Mucosa of descending colon (tissue), 3 donors: ENCODE data around the gene PIGL. TPM values are rescaled to one million over a fixed set of nuclear protein-coding genes. Genes with fewer than 3 reads are reported as not detected.

ENCODE experiments used
- ATAC-seq: fragments of 200-7000 bp; cut with Tn5 transposase; one replicate; pipeline ENCODE4 v1.9.1; 2020; ENCODE audit warnings: mild to moderate bottlenecking, moderate library complexity
- DNase-seq, 3 donors: peaks; one replicate each; pipeline ENCODE4 v3.0.0-alpha.2; 2020
- H3K36me3 ChIP-seq: fragments of 200-600 bp; one replicate; pipeline ENCODE4 v1.8.0; 2021; ENCODE audit warnings: low read depth, mild to moderate bottlenecking
- H3K4me1 ChIP-seq: fragments of 200-600 bp; one replicate; pipeline ENCODE4 v1.8.0; 2021; ENCODE audit warnings: low read depth, mild to moderate bottlenecking
- H3K4me3 ChIP-seq: fragments of 200-600 bp; one replicate; pipeline ENCODE4 v1.8.0; 2021; ENCODE audit warnings: mild to moderate bottlenecking
- H3K9me3 ChIP-seq: fragments of 200-600 bp; one replicate; pipeline ENCODE4 v1.8.0; 2021; ENCODE audit warnings: mild to moderate bottlenecking
- CTCF ChIP-seq: fragments of 200-600 bp; IDR thresholded peaks from one replicate; pipeline ENCODE4 v1.8.0; 2022; ENCODE audit warnings: antibody characterized with exemption, mild to moderate bottlenecking
- intact Hi-C, 2 donors: fragments of 100-400 bp; cut with DNase I in 1 of 2; cut with micrococcal nuclease in 1 of 2; formaldehyde crosslinking; loops; one replicate each; pipeline versions ENCODE4 v1.11.0 to v1.11.1; 2022; cut with DNase I, micrococcal nuclease
- total RNA-seq, 3 donors: library from RNA; stranded (reverse); fragmentation: NEBNext Ultra II Directional in 2 of 3; extraction: Animal tissue kit (Norgen Biotek cat#: 25700) in 2 of 3; gene quantifications; one replicate each; pipeline versions ENCODE4 v1.2.1 to v1.2.4, GENCODE V29; 2021 to 2023
- donor health status: DM: no; HTN: no; CAD: no; lungs with moderate emphysema.
- donor health status: DM: no; HTN: no; CAD: no.
- donor health status: DM: no; HTN: yes; CAD: no.

Gene PIGL
- total RNA-seq, 3 donors from 2014 or later = 28.2 to 51.8 (median 49.8) TPM

- no peak for TF ChIP-seq CTCF
- no peaks in the 10 kb centered on the region for H3K36me3 ChIP-seq
- intact Hi-C loops = no loop called here
- no peaks in the 10 kb centered on the region for H3K4me1 ChIP-seq
- no peak for DNase-seq
- H3K9me3 ChIP-seq = no peaks in the 10 kb centered on the region
- no peak overlapping the region for H3K4me3 ChIP-seq
- ATAC-seq = no peak
These were observed 122.4 kb downstream of the PIGL start for GRCh38 chr17:16339402-16339801.

DNA sequence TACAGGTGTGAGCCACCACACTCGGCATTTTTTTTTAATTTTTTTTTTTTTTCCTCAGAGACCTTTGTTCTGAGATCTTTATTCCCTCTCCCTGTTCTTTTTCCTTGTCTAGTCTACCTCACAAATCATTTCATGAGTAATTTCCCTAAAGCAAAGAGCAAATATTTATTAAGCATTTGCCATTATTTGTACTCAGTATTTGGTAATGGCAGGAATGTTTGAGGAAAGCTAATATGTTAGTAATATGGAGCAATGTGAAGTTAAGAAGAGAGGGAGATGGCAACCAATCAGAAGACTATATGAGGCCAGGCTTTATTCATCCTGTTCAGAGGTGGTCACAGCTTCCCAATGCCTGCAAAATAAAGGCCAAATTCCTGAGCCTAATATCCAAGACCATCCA, 122.9 kb downstream of the PIGL start:
- DNase-seq (no peak), ATAC-seq (no peak)
- no peak for TF ChIP-seq CTCF
- no peaks in the 10 kb centered on the region for H3K36me3 ChIP-seq
- no peaks in the 10 kb centered on the region for H3K4me1 ChIP-seq
- no peaks in the 10 kb centered on the region for H3K9me3 ChIP-seq
- intact Hi-C loops = no loop called here
- H3K4me3 ChIP-seq = no peak overlapping the region

DNA sequence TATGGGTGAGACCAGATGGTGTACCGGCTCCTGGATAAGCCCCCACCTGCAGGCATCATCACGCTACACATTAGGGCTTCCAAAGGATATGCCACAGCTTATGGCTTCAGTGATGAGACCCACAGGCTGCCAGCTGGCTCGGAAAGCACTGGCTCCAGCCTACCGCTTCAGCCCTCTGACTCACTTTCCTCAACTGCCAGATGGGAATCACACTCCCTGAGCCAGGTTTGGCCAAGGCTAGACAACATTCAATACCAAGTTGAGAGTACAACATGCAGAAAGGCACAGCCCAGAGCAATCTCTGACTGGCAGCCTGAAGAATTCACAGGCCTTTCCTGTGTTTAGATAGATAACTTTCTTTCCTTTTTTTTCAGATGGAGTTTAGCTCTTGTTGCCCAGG, 126.0 kb downstream of the PIGL start:
- DNase-seq (no peak), ATAC-seq (no peak)
- TF ChIP-seq CTCF = no peak
- intact Hi-C loops = no loop called here
- Histone ChIP-seq H3K36me3 (no peaks in the 10 kb centered on the region), H3K4me1 (no peaks in the 10 kb centered on the region), H3K9me3 (no peaks in the 10 kb centered on the region), H3K4me3 (no peak overlapping the region)

- Histone ChIP-seq H3K4me3 (no peak overlapping the region), H3K36me3 (no peaks in the 10 kb centered on the region), H3K4me1 (no peaks in the 10 kb centered on the region), H3K9me3 (no peaks in the 10 kb centered on the region)
- ATAC-seq = no peak
- no peak for TF ChIP-seq CTCF
- intact Hi-C loops = no loop called here
- DNase-seq = no peak
These were observed 126.6 kb downstream of the PIGL start for GRCh38 chr17:16343569-16343968.

GRCh38 chr17:16345565-16345964, 128.6 kb downstream of the PIGL start:
- no peak for DNase-seq

More at GRCh38 chr17:16345565-16345964, 128.6 kb downstream of the PIGL start:
- H3K4me1 ChIP-seq = no peaks in the 10 kb centered on the region
- H3K4me3 ChIP-seq = no peak overlapping the region
- no peaks in the 10 kb centered on the region for H3K9me3 ChIP-seq
- H3K36me3 ChIP-seq = no peaks in the 10 kb centered on the region
- intact Hi-C loops = no loop called here
- TF ChIP-seq CTCF = no peak
- ATAC-seq = no peak
